Cardiac muscle cell (in vitro differentiated cells and primary cell): ENCODE measurements around the gene SPATC1L. TPM values are rescaled to one million over a fixed set of nuclear protein-coding genes. Genes with fewer than 3 reads are reported as not detected.
"Not testable (repeated sequence)": the region's sequence is repeated elsewhere in the genome, so short reads cannot be mapped to it uniquely, and the experiment has no call there.

Source experiments
- DNase-seq, 2 donors: peaks; one replicate each; pipeline versions ENCODE4 v3.0.0 to v3.0.0-alpha.2; 2010 to 2017; ENCODE audit warnings: low read depth in 1 of 2, low spot score in 1 of 2
- H3K27ac ChIP-seq: fragments of 200-600 bp; sonication (generic); 2 replicates; pipeline ENCODE4 v1.5.1; 2016
- H3K27me3 ChIP-seq: fragments of 200-600 bp; sonication (generic); 2 replicates; pipeline ENCODE4 v1.6.0; 2016; ENCODE audit warnings: control low read depth
- H3K36me3 ChIP-seq: fragments of 200-600 bp; sonication (generic); 2 replicates; pipeline ENCODE4 v1.5.1; 2016; ENCODE audit warnings: control low read depth
- H3K4me1 ChIP-seq: fragments of 200-600 bp; sonication (generic); 2 replicates; pipeline ENCODE4 v1.8.1; 2017; ENCODE audit warnings: low read depth, mild to moderate bottlenecking, mixed run types
- H3K4me3 ChIP-seq: fragments of 200-600 bp; sonication (generic); 2 replicates; pipeline ENCODE4 v1.5.1; 2016; ENCODE audit warnings: mild to moderate bottlenecking
- H3K9me3 ChIP-seq: fragments of 200-600 bp; sonication (generic); 2 replicates; pipeline ENCODE4 v1.5.1; 2017; ENCODE audit warnings: low read depth, mild to moderate bottlenecking, control low read depth
- polyA plus RNA-seq: library from polyadenylated mRNA; unstranded; fragments of >200 nt; fragmentation: Nextera tagmentation; extraction: Ambion mirVana; gene quantifications from 2 replicates; pipeline ENCODE4 v1.2.1, GENCODE V29; 2016
- total RNA-seq: library from RNA; depleted of rRNA; stranded (reverse); fragments of >200 nt; gene quantifications from 2 replicates; pipeline ENCODE4 v1.2.3, GENCODE V29; 2016
- TF ChIP-seq, protein P1 (sequence below): IDR thresholded peaks from 2 replicates; pipeline ENCODE4 v1.5.1; 2012; ENCODE audit warnings: low read depth, mild to moderate bottlenecking, low read length

Gene SPATC1L
- total and polyA plus RNA-seq, 2 experiments from 2014 or later = 58.8 to 63.0 TPM

DNA sequence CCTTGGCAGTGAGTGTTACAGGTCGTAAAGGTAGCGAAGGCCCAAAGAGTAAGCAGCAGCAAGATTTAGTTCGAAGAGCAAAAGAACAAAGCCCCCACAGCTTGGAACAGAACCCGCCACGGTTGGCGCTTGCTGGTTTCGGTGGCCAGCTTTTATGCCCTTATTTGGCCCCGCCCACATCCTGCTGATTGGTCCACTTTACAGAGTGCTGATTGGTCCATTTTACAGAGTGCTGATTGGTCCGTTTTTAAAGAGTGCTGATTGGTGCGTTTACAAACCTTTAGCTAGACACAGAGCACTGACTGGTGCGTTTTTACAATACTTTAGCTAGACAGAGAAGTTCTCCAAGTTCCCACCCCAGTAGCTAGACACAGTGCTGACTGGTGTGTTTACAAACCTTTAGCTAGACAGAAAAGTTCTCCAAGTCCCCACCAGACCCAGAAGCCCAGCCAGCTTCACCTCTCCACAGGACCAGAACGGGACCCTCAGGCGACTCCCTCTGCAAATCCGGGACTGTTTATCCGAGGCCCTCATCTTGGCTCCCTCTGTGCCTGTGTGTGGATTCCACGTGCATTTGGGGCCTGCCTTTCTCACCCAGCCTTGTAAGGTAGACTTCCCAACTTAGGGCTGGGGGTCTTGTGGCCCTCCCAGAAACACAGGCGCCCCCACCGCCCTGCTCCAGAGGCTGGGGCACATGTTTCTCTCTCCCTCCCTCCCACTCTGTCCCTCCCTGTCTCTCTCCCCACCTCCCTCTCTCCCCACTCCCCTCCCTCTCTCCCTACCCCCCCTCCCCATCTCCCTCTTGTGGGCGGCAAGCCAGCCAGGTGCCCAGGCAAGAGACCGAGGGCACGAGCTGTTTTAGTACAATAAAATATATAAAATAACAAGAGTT is 41.4 kb downstream of the SPATC1L start:
- Histone ChIP-seq H3K27ac (no peak overlapping the region), H3K36me3 (no peaks in the 10 kb centered on the region), H3K9me3 (no peaks in the 10 kb centered on the region), H3K4me3 (peak overlapping the region; percentile 23), H3K4me1 (no peaks in the 10 kb centered on the region), H3K27me3 (peaks cover 20% of the 10 kb centered on the region)
- TF ChIP-seq, protein P1, sequence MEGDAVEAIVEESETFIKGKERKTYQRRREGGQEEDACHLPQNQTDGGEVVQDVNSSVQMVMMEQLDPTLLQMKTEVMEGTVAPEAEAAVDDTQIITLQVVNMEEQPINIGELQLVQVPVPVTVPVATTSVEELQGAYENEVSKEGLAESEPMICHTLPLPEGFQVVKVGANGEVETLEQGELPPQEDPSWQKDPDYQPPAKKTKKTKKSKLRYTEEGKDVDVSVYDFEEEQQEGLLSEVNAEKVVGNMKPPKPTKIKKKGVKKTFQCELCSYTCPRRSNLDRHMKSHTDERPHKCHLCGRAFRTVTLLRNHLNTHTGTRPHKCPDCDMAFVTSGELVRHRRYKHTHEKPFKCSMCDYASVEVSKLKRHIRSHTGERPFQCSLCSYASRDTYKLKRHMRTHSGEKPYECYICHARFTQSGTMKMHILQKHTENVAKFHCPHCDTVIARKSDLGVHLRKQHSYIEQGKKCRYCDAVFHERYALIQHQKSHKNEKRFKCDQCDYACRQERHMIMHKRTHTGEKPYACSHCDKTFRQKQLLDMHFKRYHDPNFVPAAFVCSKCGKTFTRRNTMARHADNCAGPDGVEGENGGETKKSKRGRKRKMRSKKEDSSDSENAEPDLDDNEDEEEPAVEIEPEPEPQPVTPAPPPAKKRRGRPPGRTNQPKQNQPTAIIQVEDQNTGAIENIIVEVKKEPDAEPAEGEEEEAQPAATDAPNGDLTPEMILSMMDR = no peak
- DNase-seq = no peak

DNA sequence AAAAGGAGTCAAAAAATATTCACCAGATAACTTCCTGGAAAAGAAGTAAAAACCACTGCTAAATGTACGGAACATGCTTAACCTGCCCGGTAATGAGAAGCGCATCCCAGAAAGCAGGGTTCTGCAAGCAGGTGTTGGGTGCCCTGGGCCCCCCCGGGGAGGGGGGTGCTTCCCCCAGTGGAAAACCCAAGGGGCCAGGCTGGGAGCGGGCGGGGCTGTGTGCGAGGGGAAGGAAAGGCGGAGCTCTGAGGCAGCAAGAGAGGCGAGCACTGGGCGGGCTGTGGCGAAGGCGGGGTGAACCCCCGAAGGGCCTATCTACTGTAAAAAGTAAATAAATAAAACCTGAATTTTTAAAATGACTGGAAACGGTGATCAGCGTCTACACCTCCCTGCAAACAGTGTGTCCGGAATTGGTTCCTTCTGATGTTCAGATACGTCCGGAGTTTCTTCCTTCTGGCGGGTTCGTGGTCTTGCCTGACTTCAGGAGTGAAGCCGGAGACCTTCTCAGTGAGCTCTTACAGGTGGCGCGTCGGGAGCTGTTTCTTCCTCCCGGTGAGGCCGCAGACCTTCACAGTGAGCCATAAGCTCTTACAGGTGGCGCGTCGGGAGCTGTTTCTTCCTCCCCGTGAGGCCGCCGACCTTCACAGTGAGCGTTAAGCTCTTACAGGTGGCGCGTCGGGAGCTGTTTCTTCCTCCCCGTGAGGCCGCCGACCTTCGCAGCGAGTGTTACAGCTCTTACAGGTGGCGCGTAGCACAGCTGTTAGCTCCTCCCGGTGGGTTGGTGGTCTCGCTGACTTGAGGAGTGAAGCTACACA is 42.3 kb downstream of the SPATC1L start:
- TF ChIP-seq, protein P1 = no peak
- Histone ChIP-seq H3K36me3 (no peaks in the 10 kb centered on the region), H3K4me1 (no peaks in the 10 kb centered on the region), H3K27me3 (peaks cover 20% of the 10 kb centered on the region), H3K9me3 (no peaks in the 10 kb centered on the region), H3K27ac (no peak overlapping the region), H3K4me3 (peak overlapping the region; percentile 23)
- no peak for DNase-seq

DNA sequence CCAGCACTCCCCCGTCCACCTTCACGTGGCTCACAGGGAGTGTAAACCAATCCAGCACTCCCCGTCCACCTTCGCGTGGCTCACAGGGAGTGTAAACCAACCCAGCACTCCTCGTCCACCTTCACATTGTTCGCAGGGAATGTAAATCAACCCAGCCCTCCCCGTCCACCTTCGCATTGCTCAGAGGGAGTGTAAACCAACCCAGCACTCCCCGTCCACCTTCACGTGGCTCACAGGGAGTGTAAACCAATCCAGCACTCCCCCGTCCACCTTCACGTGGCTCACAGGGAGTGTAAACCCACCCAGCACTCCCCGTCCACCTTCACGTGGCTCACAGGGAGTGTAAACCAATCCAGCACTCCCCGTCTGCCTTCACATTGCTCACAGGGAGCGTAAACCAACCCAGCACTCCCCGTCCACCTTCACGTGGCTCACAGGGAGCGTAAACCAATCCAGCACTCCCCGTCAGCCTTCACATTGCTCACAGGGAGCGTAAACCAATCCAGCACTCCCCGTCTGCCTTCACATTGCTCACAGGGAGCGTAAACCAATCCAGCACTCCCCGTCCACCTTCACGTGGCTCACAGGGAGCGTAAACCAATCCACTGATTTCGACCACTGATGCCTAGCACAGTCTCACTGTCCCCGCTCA is 43.8 kb downstream of the SPATC1L start:
- H3K4me3 ChIP-seq, H3K27ac ChIP-seq, DNase-seq: not testable (repeated sequence)

DNA sequence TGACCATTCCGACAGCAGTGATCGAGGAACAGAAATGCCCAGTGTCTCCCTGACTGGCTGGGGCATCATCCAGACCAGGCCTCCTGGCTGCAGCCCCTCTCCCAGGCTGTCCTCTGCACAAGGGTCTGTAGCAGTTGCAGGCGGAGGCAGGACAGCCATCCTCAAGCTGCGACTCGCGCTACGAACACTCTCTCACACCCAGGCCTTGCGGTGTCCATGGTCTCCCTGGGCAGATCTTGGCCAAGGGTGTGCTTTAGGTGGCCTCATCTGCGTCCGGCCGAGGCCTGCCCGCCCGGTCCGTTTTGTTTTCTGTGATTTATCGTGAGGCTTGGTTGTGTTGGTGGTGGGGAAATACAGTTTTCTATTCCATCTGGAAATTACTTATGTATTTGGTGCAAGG is 44.6 kb downstream of the SPATC1L start:
- no peaks in the 10 kb centered on the region for H3K4me1 ChIP-seq
- H3K4me3 ChIP-seq = no peak overlapping the region
- no peak for DNase-seq
- H3K36me3 ChIP-seq = no peaks in the 10 kb centered on the region
- peaks cover 20% of the 10 kb centered on the region for H3K27me3 ChIP-seq
- H3K27ac ChIP-seq = no peak overlapping the region
- no peaks in the 10 kb centered on the region for H3K9me3 ChIP-seq
- TF ChIP-seq, protein P1 = no peak

More for the DNA sequence above, 43.8 kb downstream of the SPATC1L start:
- H3K9me3 ChIP-seq, H3K4me1 ChIP-seq, H3K36me3 ChIP-seq: not testable (repeated sequence)
- peaks cover 20% of the 10 kb centered on the region for H3K27me3 ChIP-seq

DNA sequence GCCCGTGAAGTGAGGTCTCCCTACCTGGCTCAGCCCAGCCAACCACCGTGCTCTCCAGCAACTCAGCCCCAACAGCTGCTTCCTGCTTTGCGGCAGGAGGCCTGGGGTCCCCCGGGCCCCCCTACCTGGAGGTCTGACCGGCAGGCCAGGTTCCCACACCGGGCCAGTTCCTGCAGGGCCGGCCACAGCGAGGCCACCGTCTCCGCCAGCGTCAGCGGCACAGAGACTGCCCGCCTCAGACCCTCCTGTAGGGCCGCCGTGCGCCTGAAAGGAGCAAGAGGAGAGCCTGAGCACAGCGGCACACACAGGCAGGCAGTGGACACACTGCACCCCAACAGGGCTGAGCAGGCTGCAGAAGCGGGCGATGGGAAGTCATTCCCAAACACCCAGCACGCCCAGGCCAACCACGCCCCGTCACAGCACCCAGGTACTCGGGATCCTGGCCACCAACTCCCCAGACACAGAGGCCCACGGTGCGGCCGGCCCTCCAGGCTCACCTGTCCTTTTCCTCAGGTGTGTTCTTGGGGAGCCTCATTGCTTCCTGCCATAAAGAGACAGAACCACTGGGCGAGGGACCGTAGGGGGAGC is 45.8 kb downstream of the SPATC1L start:
- no peaks in the 10 kb centered on the region for H3K9me3 ChIP-seq
- TF ChIP-seq, protein P1 = no peak
- DNase-seq = no peak

More for the DNA sequence above, 45.8 kb downstream of the SPATC1L start:
- H3K4me1 ChIP-seq = no peaks in the 10 kb centered on the region
- no peak overlapping the region for H3K27ac ChIP-seq
- no peak overlapping the region for H3K4me3 ChIP-seq
- no peaks in the 10 kb centered on the region for H3K36me3 ChIP-seq
- H3K27me3 ChIP-seq = peaks cover 20% of the 10 kb centered on the region
